HUES6 (cell line): ENCODE data around the gene MTRF1.

ENCODE experiments used
- H3K27ac ChIP-seq: 2 replicates; pipeline ENCODE4 v1.7.0; 2013; ENCODE audit warnings: low read depth, mild to moderate bottlenecking, low read length, inconsistent platforms
- H3K27me3 ChIP-seq: 2 replicates; pipeline ENCODE4 v1.6.1; 2013; ENCODE audit warnings: low read length; ENCODE audit not compliant: control insufficient read depth, insufficient read depth
- H3K36me3 ChIP-seq: 2 replicates; pipeline ENCODE4 v1.6.1; 2013; ENCODE audit warnings: low read length; ENCODE audit not compliant: control insufficient read depth, insufficient read depth
- H3K4me1 ChIP-seq: 2 replicates; pipeline ENCODE4 v1.6.1; 2013; ENCODE audit warnings: low read length; ENCODE audit not compliant: control insufficient read depth, insufficient read depth
- H3K4me3 ChIP-seq: 2 replicates; pipeline ENCODE4 v1.5.1; 2013; ENCODE audit warnings: low read depth, low read length
- H3K9ac ChIP-seq: one replicate; pipeline ENCODE4 v1.6.1; 2013; ENCODE audit warnings: mild to moderate bottlenecking, low read length
- H3K9me3 ChIP-seq: 2 replicates; pipeline ENCODE4 v1.6.1; 2013; ENCODE audit warnings: low read depth, low read length; ENCODE audit not compliant: control insufficient read depth, insufficient read depth

Gene MTRF1

DNA sequence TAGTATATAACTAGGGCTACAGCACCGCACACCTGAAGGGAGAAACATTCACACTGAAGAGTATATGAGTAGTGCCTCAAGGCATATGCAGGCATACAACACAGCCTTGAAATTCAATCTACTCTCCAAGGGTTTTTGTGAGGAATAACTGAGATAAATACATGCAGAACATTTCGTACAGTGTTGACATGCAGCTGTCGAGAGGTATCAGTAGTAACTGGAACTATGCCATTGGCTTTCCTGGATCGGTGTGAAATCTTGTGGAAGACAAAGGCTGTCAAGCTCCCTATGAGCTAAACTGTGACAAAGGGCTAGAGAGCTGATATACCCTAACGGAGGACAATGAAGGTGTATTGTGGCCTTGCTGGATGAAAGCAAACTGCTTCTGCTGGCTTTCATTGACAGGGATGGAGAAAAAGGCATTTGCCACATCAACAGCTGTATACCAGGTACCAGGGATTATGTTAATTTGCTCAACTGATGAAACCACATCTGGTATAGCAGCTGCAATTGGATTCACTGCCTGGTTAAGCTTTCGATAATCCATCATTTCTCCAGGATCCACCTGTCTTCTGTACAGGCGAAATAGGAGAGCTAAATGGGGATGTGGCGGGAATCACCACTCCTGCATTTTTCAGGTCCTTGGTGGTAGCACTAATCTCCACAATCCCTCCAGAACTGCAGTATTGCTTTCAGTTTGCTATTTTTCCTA is 16.3 kb downstream of the MTRF1 start:
- Histone ChIP-seq H3K9me3 (no peaks in the 10 kb centered on the region), H3K4me3 (no peak overlapping the region), H3K9ac (no peak overlapping the region), H3K36me3 (peaks cover 29% of the 10 kb centered on the region), H3K27ac (no peak overlapping the region), H3K4me1 (no peaks in the 10 kb centered on the region), H3K27me3 (no peaks in the 10 kb centered on the region)

GRCh38 chr13:41244556-41244955 is 18.8 kb downstream of the MTRF1 start:
- Histone ChIP-seq H3K4me3 (no peak overlapping the region), H3K9ac (no peak overlapping the region), H3K27me3 (no peaks in the 10 kb centered on the region), H3K27ac (no peak overlapping the region), H3K36me3 (peaks cover 16% of the 10 kb centered on the region), H3K9me3 (no peaks in the 10 kb centered on the region), H3K4me1 (no peaks in the 10 kb centered on the region)

GRCh38 chr13:41241626-41242025 is 21.8 kb downstream of the MTRF1 start:
- Histone ChIP-seq H3K4me3 (no peak overlapping the region), H3K4me1 (no peaks in the 10 kb centered on the region), H3K27ac (no peak overlapping the region), H3K9ac (no peak overlapping the region), H3K9me3 (no peaks in the 10 kb centered on the region), H3K36me3 (peaks cover 6% of the 10 kb centered on the region; the same call in 1 of the 2 replicates), H3K27me3 (no peaks in the 10 kb centered on the region)

DNA sequence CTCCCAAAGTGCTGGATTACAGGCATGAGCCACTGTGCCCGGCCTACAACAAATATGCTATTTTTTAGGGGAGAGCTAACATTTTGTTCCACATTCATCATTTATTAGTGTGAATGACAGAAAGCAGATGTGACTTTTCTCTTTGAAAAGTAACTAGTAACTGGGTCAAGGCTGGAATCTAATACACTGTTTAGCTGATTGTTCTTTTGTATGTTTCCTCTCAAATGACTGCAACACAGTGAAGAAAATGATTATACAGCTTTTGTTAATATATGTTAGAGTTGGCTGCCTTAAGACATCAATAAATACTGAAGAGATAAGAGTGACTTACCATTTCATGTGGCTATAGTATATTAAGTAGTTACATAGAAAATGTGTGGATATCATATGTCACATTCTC is 27.0 kb downstream of the MTRF1 start:
- Histone ChIP-seq H3K9ac (no peak overlapping the region), H3K36me3 (peaks cover 9% of the 10 kb centered on the region), H3K9me3 (no peaks in the 10 kb centered on the region), H3K27me3 (no peaks in the 10 kb centered on the region), H3K4me3 (no peak overlapping the region), H3K27ac (no peak overlapping the region), H3K4me1 (peaks cover 4% of the 10 kb centered on the region; the same call in 1 of the 2 replicates)

DNA sequence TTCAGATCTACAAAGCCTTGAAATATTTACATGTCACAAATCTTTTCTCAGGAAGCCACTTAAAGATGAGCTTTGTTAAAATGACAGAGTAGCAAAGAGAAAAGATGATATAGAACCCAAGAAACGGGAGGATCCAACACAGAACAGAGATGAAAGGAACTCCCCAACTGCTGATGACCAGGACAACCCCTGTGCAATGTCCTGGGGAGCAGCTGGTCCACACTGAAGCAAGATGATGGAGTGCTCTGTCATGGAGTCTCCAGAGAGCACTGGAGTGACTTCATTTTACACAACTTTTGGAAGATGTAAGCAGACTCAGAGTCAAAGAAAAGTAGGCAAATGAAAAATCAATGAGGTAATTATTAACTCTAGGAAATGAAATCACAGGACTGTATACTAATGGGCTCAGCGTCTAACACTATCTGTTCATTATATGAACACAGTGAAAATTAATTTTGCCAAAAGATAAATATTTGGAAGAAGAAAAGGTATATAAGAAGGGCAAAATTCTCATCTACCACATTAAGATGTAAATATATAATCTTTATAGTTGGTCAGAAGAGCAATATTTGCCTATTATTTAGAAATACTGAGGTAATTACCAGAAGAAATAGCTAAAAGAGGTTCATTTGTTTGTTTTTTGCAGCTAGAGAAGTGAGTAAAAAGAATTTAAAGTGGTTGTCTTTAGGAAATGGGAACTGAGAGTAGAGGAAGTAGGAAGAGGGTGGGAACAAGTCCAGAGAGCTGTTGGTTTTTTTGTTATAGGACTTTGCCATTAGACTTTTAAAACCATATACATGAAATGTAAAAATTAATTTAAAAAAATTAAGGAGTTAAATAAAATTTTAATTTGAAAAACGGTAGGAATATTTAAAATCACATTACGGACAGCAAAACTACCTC is 30.5 kb downstream of the MTRF1 start:
- H3K27me3 ChIP-seq, result no peaks in the 10 kb centered on the region
- no peaks in the 10 kb centered on the region for H3K9me3 ChIP-seq
- peaks cover 7% of the 10 kb centered on the region for H3K36me3 ChIP-seq
- H3K4me1 ChIP-seq, result peaks cover 6% of the 10 kb centered on the region; the same call in 1 of the 2 replicates
- no peak overlapping the region for H3K4me3 ChIP-seq
- H3K9ac ChIP-seq, result no peak overlapping the region
- no peak overlapping the region for H3K27ac ChIP-seq

GRCh38 chr13:41231786-41232185 is 31.6 kb downstream of the MTRF1 start:
- peaks cover 6% of the 10 kb centered on the region; the same call in 1 of the 2 replicates for H3K4me1 ChIP-seq
- H3K27ac ChIP-seq, result no peak overlapping the region
- no peaks in the 10 kb centered on the region for H3K9me3 ChIP-seq
- no peaks in the 10 kb centered on the region for H3K27me3 ChIP-seq
- no peak overlapping the region for H3K4me3 ChIP-seq
- no peak overlapping the region for H3K9ac ChIP-seq
- peaks cover 7% of the 10 kb centered on the region for H3K36me3 ChIP-seq

GRCh38 chr13:41231025-41231677 is 32.2 kb downstream of the MTRF1 start:
- Histone ChIP-seq H3K9me3 (no peaks in the 10 kb centered on the region), H3K36me3 (peaks cover 7% of the 10 kb centered on the region), H3K27ac (no peak overlapping the region), H3K9ac (no peak overlapping the region), H3K4me1 (peaks cover 6% of the 10 kb centered on the region; the same call in 1 of the 2 replicates), H3K27me3 (no peaks in the 10 kb centered on the region), H3K4me3 (no peak overlapping the region)

DNA sequence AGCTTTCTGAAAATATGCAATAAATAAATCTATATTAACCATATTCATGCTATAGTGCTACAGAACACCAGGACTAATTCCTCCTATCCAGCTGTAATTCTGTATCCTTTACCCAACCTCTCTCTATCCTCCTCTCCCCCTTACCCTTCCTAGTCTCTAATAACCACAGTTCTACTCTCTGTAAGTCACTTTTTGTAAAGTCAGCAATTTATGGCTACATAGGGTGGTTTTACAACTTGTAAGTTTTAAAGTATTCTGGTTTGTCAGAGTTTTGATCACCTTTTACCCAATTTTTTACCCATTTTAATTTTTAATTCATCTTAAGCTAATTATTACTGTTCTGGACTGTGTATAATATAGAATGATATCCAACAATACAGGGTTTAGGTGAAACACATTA is 34.0 kb downstream of the MTRF1 start:
- peaks cover 7% of the 10 kb centered on the region for H3K36me3 ChIP-seq
- no peak overlapping the region for H3K4me3 ChIP-seq
- no peak overlapping the region for H3K27ac ChIP-seq
- no peaks in the 10 kb centered on the region for H3K27me3 ChIP-seq
- peaks cover 6% of the 10 kb centered on the region; the same call in 1 of the 2 replicates for H3K4me1 ChIP-seq
- H3K9ac ChIP-seq, result no peak overlapping the region
- H3K9me3 ChIP-seq, result no peaks in the 10 kb centered on the region

DNA sequence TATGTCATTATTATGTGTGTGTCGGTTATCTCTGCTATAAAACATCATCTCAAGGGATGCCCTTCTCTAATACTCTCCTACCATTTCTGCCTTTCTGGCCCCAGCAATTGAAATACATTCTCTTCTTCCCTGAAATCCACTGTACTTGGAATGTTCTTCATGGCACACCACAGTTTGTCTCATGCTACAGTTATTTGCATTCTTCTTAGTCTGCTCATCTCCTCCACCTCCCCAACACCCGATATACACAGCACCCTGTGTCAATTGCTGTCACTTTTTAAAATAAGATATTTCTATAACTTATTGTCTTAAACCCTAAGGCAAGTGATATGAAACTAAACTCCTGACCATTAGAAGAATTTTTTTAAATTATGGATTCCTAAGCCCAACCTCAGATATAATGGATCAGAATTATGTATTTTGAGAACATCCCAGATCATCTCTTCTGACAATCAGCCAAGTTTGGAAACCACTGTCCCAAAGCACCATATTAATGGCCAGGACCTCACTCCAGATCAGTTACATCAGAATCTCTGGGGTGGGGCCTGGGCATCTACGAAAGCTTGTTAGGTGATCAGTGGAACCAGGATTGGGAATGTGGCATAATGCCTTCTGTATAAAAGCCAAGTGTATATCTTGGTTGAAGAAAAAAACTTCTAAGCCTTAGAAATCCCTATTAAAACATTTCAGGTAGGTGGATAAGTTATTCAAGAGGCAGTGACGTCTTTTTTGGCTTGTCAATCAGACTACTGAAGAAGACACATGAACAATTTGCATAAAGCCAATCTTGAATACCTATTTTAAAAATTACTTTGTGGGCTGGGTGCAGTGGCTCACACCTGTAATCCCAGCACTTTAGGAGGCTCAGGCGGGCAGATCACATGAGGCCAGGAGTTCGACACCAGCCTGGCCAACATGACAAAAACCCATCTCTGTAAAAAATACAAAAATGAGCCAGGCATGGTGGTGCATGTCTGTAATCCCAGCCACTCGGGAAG is 39.0 kb downstream of the MTRF1 start:
- H3K27ac ChIP-seq, result no peak overlapping the region
- H3K9ac ChIP-seq, result no peak overlapping the region
- H3K36me3 ChIP-seq, result 0 out of 2 replicates have a peak, but pooled peaks cover 6% of the 10 kb centered on the region
- no peak overlapping the region for H3K4me3 ChIP-seq
- H3K4me1 ChIP-seq, result no peaks in the 10 kb centered on the region
- no peaks in the 10 kb centered on the region for H3K27me3 ChIP-seq
- H3K9me3 ChIP-seq, result no peaks in the 10 kb centered on the region

- no peaks in the 10 kb centered on the region for H3K9me3 ChIP-seq
- H3K27me3 ChIP-seq, result no peaks in the 10 kb centered on the region
- H3K9ac ChIP-seq, result no peak overlapping the region
- no peaks in the 10 kb centered on the region for H3K4me1 ChIP-seq
- H3K27ac ChIP-seq, result no peak overlapping the region
- 0 out of 2 replicates have a peak, but pooled peaks cover 6% of the 10 kb centered on the region for H3K36me3 ChIP-seq
- H3K4me3 ChIP-seq, result no peak overlapping the region
Measured at GRCh38 chr13:41222259-41222852, 41.0 kb downstream of the MTRF1 start.
